ENCODE data around the gene ATP7B. TPM values are rescaled to one million over a fixed set of nuclear protein-coding genes. Genes with fewer than 3 reads are reported as not detected.

The ATP7B gene
- total and polyA plus RNA-seq, 2 donors (not counting 3 experiments of a cell fraction or from before 2014, with no cell fraction given) = 4.2 to 8.0 TPM

- CTCF ChIA-PET = interaction anchor here (1.1 to 3.4 kb wide), 6 partner anchors 114 to 557 kb away, joined by 3 to 112 read pairs (median 6); partner anchors contain the start of genes NEK5 and VPS36
- intact Hi-C loops (cut with micrococcal nuclease) = loop anchor here (5.0 kb wide), 1 partner anchor 818 kb away; no protein-coding TSS in a partner anchor
These were observed 117.0 kb downstream of the ATP7B start for GRCh38 chr13:51894239-51894638.

More at GRCh38 chr13:51894239-51894638, 117.0 kb downstream of the ATP7B start:
- POLR2A ChIA-PET = interaction anchor here (0.6 kb wide), 1 partner anchor 579 kb away, joined by 3 read pairs; no protein-coding TSS in a partner anchor
- BruUV-seq (replicated peaks) = no TSS peak
- H4K20me1 ChIP-seq (replicated peaks; ENCODE audit: control insufficient read depth, extremely low read depth, insufficient read depth, low read length) = no peaks in the 10 kb centered on the region
- dilution Hi-C loops (cut with MboI; ENCODE audit: extremely low pct_ligation_motif_present, low sequenced_read_pairs) = no loop called here
- no peaks in the 10 kb centered on the region for H3K36me3 ChIP-seq (ENCODE audit: control insufficient read depth in 2 of 2, extremely low read depth in 1 of 2, insufficient read depth in 2 of 2, low read length in 2 of 2)
- H3K27ac ChIP-seq (ENCODE audit: insufficient read depth, low read depth, low read length) = no peak overlapping the region
- FAIRE-seq (no peak), DNase-seq (ENCODE audit: low read depth, low spot score) (no peak)
- no peak overlapping the region for H2AFZ ChIP-seq (ENCODE audit: low read depth, low read length)
- H3K4me1 ChIP-seq (ENCODE audit: control insufficient read depth, extremely low read depth, insufficient read depth, low read length) = no peaks in the 10 kb centered on the region
- H3K79me2 ChIP-seq (ENCODE audit: control insufficient read depth, insufficient read depth, low read length) = no peaks in the 10 kb centered on the region
- no peaks in the 10 kb centered on the region for H3K9me1 ChIP-seq (replicated peaks; ENCODE audit: control insufficient read depth, extremely low read depth, insufficient read depth, low read length)
- no peak overlapping the region for H3K4me3 ChIP-seq (replicated peaks in 1 of 3; ENCODE audit: insufficient read depth in 1 of 3, low read depth in 1 of 3, low read length in 3 of 3)
- no peaks in the 10 kb centered on the region for H3K9me3 ChIP-seq (replicated peaks; ENCODE audit: control insufficient read depth, insufficient read depth, low read length)
- TF ChIP-seq JUN (IDR thresholded peaks at IDR 0.05; ENCODE audit: borderline replicate concordance, insufficient read depth, insufficient read length, low read depth) (no peak), FOS (IDR thresholded peaks at IDR 0.05; ENCODE audit: borderline replicate concordance, insufficient read depth, low read length) (no peak), GATA2 (IDR thresholded peaks at IDR 0.05; ENCODE audit: insufficient read depth, insufficient read length, low read depth, low read length) (no peak), MYC (IDR thresholded peaks at IDR 0.05; ENCODE audit: low read depth, low read length) (no peak), MAX (IDR thresholded peaks at IDR 0.05; ENCODE audit: insufficient read depth, insufficient read length) (no peak), POLR2AphosphoS5 (IDR thresholded peaks at IDR 0.05; ENCODE audit: insufficient read depth, low read depth, low read length) (no peak), CTCF (IDR thresholded peaks at IDR 0.05; ENCODE audit: extremely low read depth in 1 of 2, insufficient read depth in 1 of 2, low read depth in 1 of 2, low read length in 2 of 2) (no peak), EZH2 (IDR thresholded peaks at IDR 0.05; ENCODE audit: borderline replicate concordance, low read depth, low read length, severe bottlenecking) (no peak), POLR2A (IDR thresholded peaks at IDR 0.05; ENCODE audit: low read depth, low read length) (no peak)
- H3K4me2 ChIP-seq (ENCODE audit: insufficient read depth, low read length) = no peak overlapping the region
- no peak overlapping the region for H3K9ac ChIP-seq (replicated peaks; ENCODE audit: extremely low read depth, insufficient read depth, low read length)
- H3K27me3 ChIP-seq (ENCODE audit: control insufficient read depth in 2 of 2, insufficient read depth in 2 of 2, low read length in 2 of 2) = peaks cover 13 to 15% of the 10 kb centered on the region in 2 experiments
